Neural cell (in vitro differentiated cells): ENCODE measurements around the gene MOCS1. TPM values are rescaled to one million over a fixed set of nuclear protein-coding genes. Genes with fewer than 3 reads are reported as not detected.

ENCODE experiments used
- H2AFZ ChIP-seq: fragments of 200-600, 300-800 bp; sonication (generic), shearing (Covaris generic); 2 replicates; pipeline ENCODE4 v1.6.0; 2014; ENCODE audit warnings: low read depth, mild to moderate bottlenecking, antibody characterized with exemption, low read length, moderate library complexity
- H3F3A ChIP-seq: fragments of 200-600 bp; shearing (Covaris generic); 2 replicates; pipeline ENCODE4 v1.6.1; 2016; ENCODE audit warnings: mild to moderate bottlenecking, moderate library complexity, mixed read lengths, antibody characterized with exemption, low read length; ENCODE audit not compliant: insufficient read depth, poor library complexity, severe bottlenecking
- H3K27ac ChIP-seq: fragments of 200-600, 300-800 bp; sonication (generic), shearing (Covaris generic); 2 replicates; pipeline ENCODE4 v1.5.1; 2014; ENCODE audit warnings: mild to moderate bottlenecking, low read length, moderate library complexity
- H3K27me3 ChIP-seq: fragments of 300-800, 200-600 bp; sonication (generic), shearing (Covaris generic); 2 replicates; pipeline ENCODE4 v1.6.0; 2014; ENCODE audit warnings: mild to moderate bottlenecking, low read depth, low read length, moderate library complexity; ENCODE audit not compliant: insufficient read depth
- H3K36me3 ChIP-seq: fragments of 300-800, 200-600 bp; sonication (generic), shearing (Covaris generic); 2 replicates; pipeline ENCODE4 v1.5.1; 2014; ENCODE audit warnings: mild to moderate bottlenecking, antibody characterized with exemption, low read length, moderate library complexity; ENCODE audit not compliant: insufficient read depth
- H3K4me2 ChIP-seq: fragments of 300-800, 200-600 bp; sonication (generic), shearing (Covaris generic); 2 replicates; pipeline ENCODE4 v1.6.0; 2014; ENCODE audit warnings: mild to moderate bottlenecking, low read length
- H3K4me3 ChIP-seq: fragments of 300-800, 200-600 bp; sonication (generic), shearing (Covaris generic); 2 replicates; pipeline ENCODE4 v1.5.1; 2014; ENCODE audit warnings: mild to moderate bottlenecking, low read length, moderate library complexity
- H3K79me2 ChIP-seq: fragments of 200-600 bp; shearing (Covaris generic); replicated peaks from 2 replicates; pipeline ENCODE4 v1.6.0; 2014; ENCODE audit warnings: mild to moderate bottlenecking, low read length, moderate library complexity; ENCODE audit not compliant: insufficient read depth
- H3K9ac ChIP-seq: fragments of 300-800, 200-600 bp; sonication (generic), shearing (Covaris generic); 2 replicates; pipeline ENCODE4 v1.6.1; 2016; ENCODE audit warnings: mild to moderate bottlenecking, low read length, mixed read lengths
- H3K9me2 ChIP-seq: fragments of 200-600 bp; shearing (Covaris generic); 2 replicates; pipeline ENCODE4 v1.6.1; 2016; ENCODE audit warnings: mild to moderate bottlenecking, low read length, mixed read lengths; ENCODE audit not compliant: insufficient read depth
- H3K9me3 ChIP-seq: fragments of 200-600, 300-800 bp; sonication (generic), shearing (Covaris generic); 2 replicates; pipeline ENCODE4 v1.6.1; 2016; ENCODE audit warnings: mild to moderate bottlenecking, mixed run types, low read length, moderate library complexity, mixed read lengths
- H4K20me1 ChIP-seq: fragments of 200-600 bp; shearing (Covaris generic); 2 replicates; pipeline ENCODE4 v1.6.1; 2016; ENCODE audit warnings: mild to moderate bottlenecking, mixed run types; ENCODE audit not compliant: insufficient read depth
- CTCF ChIP-seq: fragments of 450-650 bp; IDR thresholded peaks from 2 replicates; pipeline ENCODE4 v1.5.1; 2014; ENCODE audit warnings: antibody characterized with exemption, mild to moderate bottlenecking, moderate library complexity; ENCODE audit not compliant: poor library complexity, severe bottlenecking
- EP300 ChIP-seq: fragments of 450-650 bp; conservative IDR thresholded peaks from 2 replicates; pipeline ENCODE4 v1.6.1; 2014; ENCODE audit warnings: antibody characterized with exemption, mild to moderate bottlenecking, moderate library complexity; ENCODE audit not compliant: poor library complexity, severe bottlenecking
- EZH2 ChIP-seq: fragments of 200-600, 300-800 bp; shearing (Covaris generic), sonication (generic); IDR thresholded peaks from 2 replicates; pipeline ENCODE4 v1.6.1; 2014; ENCODE audit warnings: antibody characterized with exemption, low read length, borderline replicate concordance, mild to moderate bottlenecking; ENCODE audit not compliant: insufficient read depth, poor library complexity, severe bottlenecking
- MXI1 ChIP-seq: fragments of 450-650 bp; conservative IDR thresholded peaks from 2 replicates; pipeline ENCODE4 v1.6.1; 2014; ENCODE audit warnings: antibody characterized with exemption, mild to moderate bottlenecking; ENCODE audit not compliant: poor library complexity, severe bottlenecking
- POLR2AphosphoS5 ChIP-seq: IDR thresholded peaks from 2 replicates; pipeline ENCODE4 v1.6.1; 2012
- RAD21 ChIP-seq: fragments of 450-650 bp; conservative IDR thresholded peaks from 2 replicates; pipeline ENCODE4 v1.6.1; 2014; ENCODE audit warnings: antibody characterized with exemption, mild to moderate bottlenecking, moderate library complexity
- REST ChIP-seq: IDR thresholded peaks from 2 replicates; pipeline ENCODE4 v1.6.1; 2012; ENCODE audit warnings: borderline replicate concordance
- SMC3 ChIP-seq: fragments of 450-650 bp; conservative IDR thresholded peaks from 2 replicates; pipeline ENCODE4 v1.6.1; 2014; ENCODE audit warnings: antibody characterized with exemption, mild to moderate bottlenecking, moderate library complexity; ENCODE audit not compliant: poor library complexity
- TAF1 ChIP-seq: IDR thresholded peaks from 2 replicates; pipeline ENCODE4 v1.6.1; 2012; ENCODE audit warnings: low read depth
- polyA plus RNA-seq: library from polyadenylated mRNA; depleted of rRNA; stranded (reverse); fragments of >200 nt; gene quantifications from 2 replicates; pipeline ENCODE4 v1.2.3, GENCODE V29; 2014

Gene MOCS1
- polyA plus RNA-seq, 1 donor from 2014 or later, result 4.6 TPM

- H3K27ac ChIP-seq, result no peak overlapping the region
- no peaks in the 10 kb centered on the region for H3K9me3 ChIP-seq
- H3K36me3 ChIP-seq, result no peaks in the 10 kb centered on the region
- H3K9me2 ChIP-seq, result no peaks in the 10 kb centered on the region
- H4K20me1 ChIP-seq, result no peaks in the 10 kb centered on the region
- no peaks in the 10 kb centered on the region for H3F3A ChIP-seq
- no peak overlapping the region for H3K9ac ChIP-seq
- H2AFZ ChIP-seq, result no peak overlapping the region
- H3K4me2 ChIP-seq, result no peak overlapping the region
- TF ChIP-seq TAF1 (no peak), EP300 (no peak)
- no peak overlapping the region for H3K4me3 ChIP-seq
- H3K79me2 ChIP-seq, result no peaks in the 10 kb centered on the region
- H3K27me3 ChIP-seq, result no peaks in the 10 kb centered on the region
Observed at GRCh38 chr6:39930540-39930939, 3.7 kb downstream of the MOCS1 start.

- Histone ChIP-seq H3K36me3 (no peaks in the 10 kb centered on the region), H3K27ac (no peak overlapping the region), H3K27me3 (no peaks in the 10 kb centered on the region), H3K9me3 (no peaks in the 10 kb centered on the region), H3K9ac (no peak overlapping the region), H2AFZ (no peak overlapping the region), H4K20me1 (no peaks in the 10 kb centered on the region), H3K9me2 (no peaks in the 10 kb centered on the region), H3K79me2 (no peaks in the 10 kb centered on the region), H3K4me2 (no peak overlapping the region), H3K4me3 (no peak overlapping the region), H3F3A (no peaks in the 10 kb centered on the region)
- TF ChIP-seq SMC3 (no peak), POLR2AphosphoS5 (no peak), CTCF (no peak), RAD21 (no peak), MXI1 (no peak), EZH2 (no peak), TAF1 (no peak), REST (no peak), EP300 (no peak)
Observed at GRCh38 chr6:39929733-39930461, 4.4 kb downstream of the MOCS1 start.
